Left lung (tissue), 10 donors: ENCODE results near the gene RAP1A. TPM values are rescaled to one million over a fixed set of nuclear protein-coding genes. Genes with fewer than 3 reads are reported as not detected.

ENCODE experiments used
- ATAC-seq: fragments of 200-7000 bp; cut with Tn5 transposase; one replicate; pipeline ENCODE4 v1.9.1; 2020; ENCODE audit warnings: moderate library complexity
- DNase-seq, 4 donors: peaks; one replicate each; pipeline ENCODE4 v3.0.0-alpha.2; 2013 to 2020
- H3K27ac ChIP-seq, 2 donors: fragments of 200-600 bp; sonication (generic) in 1 of 2; one replicate each; pipeline versions ENCODE4 v1.5.0 to v1.8.0; 2020 to 2021
- H3K27me3 ChIP-seq, 2 donors: fragments of 200-600 bp; sonication (generic) in 1 of 2; one replicate each; pipeline versions ENCODE4 v1.5.0 to v1.8.0; 2020 to 2021
- H3K36me3 ChIP-seq, 2 donors: fragments of 200-600 bp; sonication (generic) in 1 of 2; one replicate each; pipeline versions ENCODE4 v1.5.0 to v1.8.0; 2020 to 2021
- H3K4me1 ChIP-seq, 2 donors: fragments of 200-600 bp; one replicate each; pipeline ENCODE4 v1.8.0; 2021
- H3K4me3 ChIP-seq, 2 donors: fragments of 200-600 bp; sonication (generic) in 1 of 2; one replicate each; pipeline versions ENCODE4 v1.5.0 to v1.8.0; 2020 to 2021; ENCODE audit warnings: mild to moderate bottlenecking in 1 of 2
- H3K9me3 ChIP-seq, 2 donors: fragments of 200-600 bp; sonication (generic) in 1 of 2; one replicate each; pipeline versions ENCODE4 v1.5.0 to v1.8.0; 2020 to 2021
- CTCF ChIP-seq, 2 donors: fragments of 200-600 bp; sonication (generic) in 1 of 2; IDR thresholded peaks; one replicate each; pipeline versions ENCODE4 v1.5.0 to v1.8.0; 2021; ENCODE audit warnings: antibody characterized with exemption in 2 of 2
- intact Hi-C, 2 donors: fragments of 100-400 bp; cut with DNase I; formaldehyde crosslinking; loops; one replicate each; pipeline versions ENCODE4 v1.11.2 to v1.14.2; 2022
- polyA plus RNA-seq, 6 donors: library from polyadenylated mRNA; unstranded; fragments of 120-200 nt; gene quantifications; one replicate each; pipeline ENCODE4 v1.2.1, GENCODE V29; 2013; ENCODE audit not compliant: insufficient read length in 6 of 6
- total RNA-seq, 2 donors: library from RNA; stranded (reverse); fragmentation: NEBNext Ultra II Directional; extraction: Animal tissue kit (Norgen Biotek cat#: 25700); gene quantifications; one replicate each; pipeline ENCODE4 v1.2.1, GENCODE V29; 2021
- donor health status: DM: no; HTN: yes; CAD: no.
- donor health status: DM: no; HTN: no; CAD: no.

RAP1A gene
- total and polyA plus RNA-seq, 8 donors = 68.2 to 121 (median 82.4) TPM

GRCh38 chr1:111571987-111572386, 47.6 kb upstream of the RAP1A start:
- H3K4me1 ChIP-seq = peaks cover 10 to 12% of the 10 kb centered on the region in 2 donors
- H3K4me3 ChIP-seq = no peak overlapping the region
- H3K36me3 ChIP-seq = no peaks in the 10 kb centered on the region
- peak; percentile 38 for ATAC-seq
- no peak for TF ChIP-seq CTCF (IDR thresholded peaks at IDR 0.05)
- intact Hi-C loops = no loop called here
- DNase-seq = no peak
- no peaks in the 10 kb centered on the region for H3K27me3 ChIP-seq
- no peak overlapping the region for H3K27ac ChIP-seq
- H3K9me3 ChIP-seq = no peaks in the 10 kb centered on the region

GRCh38 chr1:111576547-111576946, 43.0 kb upstream of the RAP1A start:
- H3K27ac ChIP-seq = no peak overlapping the region
- intact Hi-C loops = no loop called here
- ATAC-seq = peak; percentile 97

GRCh38 chr1:111577814-111578213, 41.8 kb upstream of the RAP1A start:
- no peak for TF ChIP-seq CTCF (IDR thresholded peaks at IDR 0.05)
- intact Hi-C loops = no loop called here
- H3K27me3 ChIP-seq = no peaks in the 10 kb centered on the region
- no peak overlapping the region for H3K27ac ChIP-seq
- ATAC-seq = no peak
- H3K4me1 ChIP-seq = peaks cover 0 to 3% of the 10 kb centered on the region in 2 donors
- H3K9me3 ChIP-seq = no peaks in the 10 kb centered on the region
- H3K4me3 ChIP-seq = no peak overlapping the region
- no peaks in the 10 kb centered on the region for H3K36me3 ChIP-seq
- DNase-seq = no peak

More at GRCh38 chr1:111576547-111576946, 43.0 kb upstream of the RAP1A start:
- peak in 3 of 4 donors; percentile 76 to 82 (median 77) for DNase-seq
- Histone ChIP-seq H3K27me3 (no peaks in the 10 kb centered on the region), H3K4me3 (no peak overlapping the region), H3K36me3 (no peaks in the 10 kb centered on the region), H3K4me1 (peaks cover 7 to 10% of the 10 kb centered on the region in 2 donors), H3K9me3 (no peaks in the 10 kb centered on the region)
- TF ChIP-seq CTCF (IDR thresholded peaks at IDR 0.05) = no peak

GRCh38 chr1:111581166-111581565, 38.4 kb upstream of the RAP1A start:
- intact Hi-C loops = no loop called here
- DNase-seq (no peak), ATAC-seq (no peak)
- H3K36me3 ChIP-seq = no peaks in the 10 kb centered on the region
- H3K4me1 ChIP-seq = peaks cover 0 to 6% of the 10 kb centered on the region in 2 donors
- no peak overlapping the region for H3K4me3 ChIP-seq
- no peak for TF ChIP-seq CTCF (IDR thresholded peaks at IDR 0.05)
- no peaks in the 10 kb centered on the region for H3K27me3 ChIP-seq
- H3K27ac ChIP-seq = no peak overlapping the region
- no peaks in the 10 kb centered on the region for H3K9me3 ChIP-seq

- H3K9me3 ChIP-seq = no peaks in the 10 kb centered on the region
- ATAC-seq (no peak), DNase-seq (no peak)
- H3K36me3 ChIP-seq = no peaks in the 10 kb centered on the region
- no peak overlapping the region for H3K4me3 ChIP-seq
- peaks cover 0 to 6% of the 10 kb centered on the region in 2 donors for H3K4me1 ChIP-seq
- H3K27ac ChIP-seq = no peak overlapping the region
- intact Hi-C loops = no loop called here
- H3K27me3 ChIP-seq = no peaks in the 10 kb centered on the region
- TF ChIP-seq CTCF (IDR thresholded peaks at IDR 0.05) = no peak
These were observed 37.6 kb upstream of the RAP1A start for GRCh38 chr1:111582016-111582415.
